ENCODE data around the gene AUH. TPM values are rescaled to one million over a fixed set of nuclear protein-coding genes. Genes with fewer than 3 reads are reported as not detected.
A peak's percentile ranks its signal among the peaks of the same experiment; 100 is the strongest.

Gene AUH
- total RNA-seq, 6 donors from 2014 or later, result 13.7 to 38.5 (median 24.4) TPM

GRCh38 chr9:91312717-91313325, 48.9 kb downstream of the AUH start:
- Histone ChIP-seq H3K27ac (no peak overlapping the region), H3K4me3 (no peak overlapping the region), H3K36me3 (peaks cover 0 to under 1% (median 0%) of the 10 kb centered on the region in 4 donors), H3K27me3 (no peaks in the 10 kb centered on the region), H3K9me3 (no peaks in the 10 kb centered on the region), H3K4me1 (no peaks in the 10 kb centered on the region)
- ATAC-seq (ENCODE audit: low FRiP score in 2 of 2) (no peak), DNase-seq (peak in 1 of 2 donors; percentile 44)
- TF ChIP-seq POLR2AphosphoS5 (IDR thresholded peaks at IDR 0.05) (no peak), EP300 (IDR thresholded peaks at IDR 0.05) (no peak), POLR2A (IDR thresholded peaks at IDR 0.05) (no peak)
- TF ChIP-seq, protein P1, sequence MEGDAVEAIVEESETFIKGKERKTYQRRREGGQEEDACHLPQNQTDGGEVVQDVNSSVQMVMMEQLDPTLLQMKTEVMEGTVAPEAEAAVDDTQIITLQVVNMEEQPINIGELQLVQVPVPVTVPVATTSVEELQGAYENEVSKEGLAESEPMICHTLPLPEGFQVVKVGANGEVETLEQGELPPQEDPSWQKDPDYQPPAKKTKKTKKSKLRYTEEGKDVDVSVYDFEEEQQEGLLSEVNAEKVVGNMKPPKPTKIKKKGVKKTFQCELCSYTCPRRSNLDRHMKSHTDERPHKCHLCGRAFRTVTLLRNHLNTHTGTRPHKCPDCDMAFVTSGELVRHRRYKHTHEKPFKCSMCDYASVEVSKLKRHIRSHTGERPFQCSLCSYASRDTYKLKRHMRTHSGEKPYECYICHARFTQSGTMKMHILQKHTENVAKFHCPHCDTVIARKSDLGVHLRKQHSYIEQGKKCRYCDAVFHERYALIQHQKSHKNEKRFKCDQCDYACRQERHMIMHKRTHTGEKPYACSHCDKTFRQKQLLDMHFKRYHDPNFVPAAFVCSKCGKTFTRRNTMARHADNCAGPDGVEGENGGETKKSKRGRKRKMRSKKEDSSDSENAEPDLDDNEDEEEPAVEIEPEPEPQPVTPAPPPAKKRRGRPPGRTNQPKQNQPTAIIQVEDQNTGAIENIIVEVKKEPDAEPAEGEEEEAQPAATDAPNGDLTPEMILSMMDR (IDR thresholded peaks at IDR 0.05), result no peak
- 75 to 81% methylated on average over 4 of the region's 4 CpGs for WGBS, 2 donors

- H3K9me3 ChIP-seq, result no peaks in the 10 kb centered on the region
- TF ChIP-seq EP300 (IDR thresholded peaks at IDR 0.05), result no peak
- TF ChIP-seq, protein P1 (IDR thresholded peaks at IDR 0.05), result no peak
- TF ChIP-seq POLR2AphosphoS5 (IDR thresholded peaks at IDR 0.05), result no peak
- no peak for TF ChIP-seq POLR2A (IDR thresholded peaks at IDR 0.05)
- WGBS, 2 donors, result 94 to 100% methylated on average over 2 of the region's 2 CpGs
- ATAC-seq (ENCODE audit: low FRiP score in 2 of 2) (no peak), DNase-seq (no peak)
- no peak overlapping the region for H3K27ac ChIP-seq
- H3K4me1 ChIP-seq, result peaks cover 0 to 2% (median 0%) of the 10 kb centered on the region in 4 donors
- no peaks in the 10 kb centered on the region for H3K36me3 ChIP-seq
- no peak overlapping the region for H3K4me3 ChIP-seq
- no peaks in the 10 kb centered on the region for H3K27me3 ChIP-seq
Measured at GRCh38 chr9:91310037-91310436, 51.7 kb downstream of the AUH start.

DNA sequence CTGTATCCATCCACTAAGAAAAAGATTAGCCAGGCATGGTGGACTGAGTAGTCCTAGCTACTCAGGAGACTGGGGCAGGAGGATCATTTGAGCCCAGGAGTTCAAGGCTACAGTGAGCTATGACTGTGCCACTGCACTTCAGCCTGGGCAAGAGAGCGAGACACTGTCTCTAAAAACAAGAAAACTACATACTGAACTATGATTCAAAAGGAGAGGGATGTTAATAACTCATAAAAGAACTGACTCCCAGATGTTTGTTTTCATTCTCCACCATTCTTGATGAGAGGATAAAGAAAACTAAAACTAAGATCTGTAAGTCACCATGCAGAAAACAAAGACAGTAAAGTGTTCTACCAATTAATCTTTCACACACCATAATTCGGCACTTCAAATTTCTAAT, 53.5 kb downstream of the AUH start:
- Histone ChIP-seq H3K36me3 (no peaks in the 10 kb centered on the region), H3K27ac (no peak overlapping the region), H3K4me3 (no peak overlapping the region), H3K27me3 (no peaks in the 10 kb centered on the region), H3K9me3 (no peaks in the 10 kb centered on the region), H3K4me1 (peaks cover 0 to 9% (median 3%) of the 10 kb centered on the region in 4 donors)
- no peak for ATAC-seq (ENCODE audit: low FRiP score in 2 of 2)
- 84 to 88% methylated on average over 2 of the region's 2 CpGs for WGBS, 2 donors
- TF ChIP-seq POLR2AphosphoS5 (IDR thresholded peaks at IDR 0.05) (no peak), EP300 (IDR thresholded peaks at IDR 0.05) (no peak), POLR2A (IDR thresholded peaks at IDR 0.05) (no peak)
- TF ChIP-seq, protein P1 (IDR thresholded peaks at IDR 0.05), result no peak
- no peak for DNase-seq

GRCh38 chr9:91307279-91307678, 54.4 kb downstream of the AUH start:
- TF ChIP-seq, protein P1 (IDR thresholded peaks at IDR 0.05), result no peak
- no peak for TF ChIP-seq EP300 (IDR thresholded peaks at IDR 0.05)
- TF ChIP-seq POLR2A (IDR thresholded peaks at IDR 0.05), result no peak
- no peak for TF ChIP-seq POLR2AphosphoS5 (IDR thresholded peaks at IDR 0.05)
- no peaks in the 10 kb centered on the region for H3K27me3 ChIP-seq
- 89 to 96% methylated on average over 5 of the region's 5 CpGs for WGBS, 2 donors

GRCh38 chr9:91306296-91306630, 55.5 kb downstream of the AUH start:
- no peak for TF ChIP-seq EP300 (IDR thresholded peaks at IDR 0.05)
- no peak for TF ChIP-seq POLR2AphosphoS5 (IDR thresholded peaks at IDR 0.05)
- no peak for TF ChIP-seq POLR2A (IDR thresholded peaks at IDR 0.05)
- TF ChIP-seq, protein P1 (IDR thresholded peaks at IDR 0.05), result no peak
- ATAC-seq (ENCODE audit: low FRiP score in 2 of 2), result no peak

More at GRCh38 chr9:91307279-91307678, 54.4 kb downstream of the AUH start:
- H3K36me3 ChIP-seq, result no peaks in the 10 kb centered on the region
- DNase-seq (no peak), ATAC-seq (ENCODE audit: low FRiP score in 2 of 2) (no peak)
- H3K4me3 ChIP-seq, result no peak overlapping the region
- H3K27ac ChIP-seq, result no peak overlapping the region
- H3K9me3 ChIP-seq, result no peaks in the 10 kb centered on the region
- H3K4me1 ChIP-seq, result peaks cover 7 to 15% (median 12%) of the 10 kb centered on the region in 4 donors

More at GRCh38 chr9:91306296-91306630, 55.5 kb downstream of the AUH start:
- H3K27ac ChIP-seq, result no peak overlapping the region
- WGBS, 2 donors, result 95 to 96% methylated on average over 1 of the region's 1 CpG
- H3K9me3 ChIP-seq, result no peaks in the 10 kb centered on the region
- H3K4me1 ChIP-seq, result peaks cover 10 to 16% (median 14%) of the 10 kb centered on the region in 4 donors
- no peaks in the 10 kb centered on the region for H3K36me3 ChIP-seq
- H3K27me3 ChIP-seq, result no peaks in the 10 kb centered on the region
- H3K4me3 ChIP-seq, result no peak overlapping the region
- DNase-seq, result no peak
